Stimulated activated CD4-positive, alpha-beta T cell treated with anti-CD3 and anti-CD28 coated beads, Interleukin-4, amount 100 ng/mL, for 1 hour (primary cell): ENCODE results near the gene CCL18.
"Not testable (repeated sequence)": the region's sequence is repeated elsewhere in the genome, so short reads cannot be mapped to it uniquely, and the experiment has no call there.

ENCODE experiments used
- DNase-seq: peaks from one replicate; pipeline ENCODE4 v3.0.0-alpha.2; 2020

CCL18 gene

DNA sequence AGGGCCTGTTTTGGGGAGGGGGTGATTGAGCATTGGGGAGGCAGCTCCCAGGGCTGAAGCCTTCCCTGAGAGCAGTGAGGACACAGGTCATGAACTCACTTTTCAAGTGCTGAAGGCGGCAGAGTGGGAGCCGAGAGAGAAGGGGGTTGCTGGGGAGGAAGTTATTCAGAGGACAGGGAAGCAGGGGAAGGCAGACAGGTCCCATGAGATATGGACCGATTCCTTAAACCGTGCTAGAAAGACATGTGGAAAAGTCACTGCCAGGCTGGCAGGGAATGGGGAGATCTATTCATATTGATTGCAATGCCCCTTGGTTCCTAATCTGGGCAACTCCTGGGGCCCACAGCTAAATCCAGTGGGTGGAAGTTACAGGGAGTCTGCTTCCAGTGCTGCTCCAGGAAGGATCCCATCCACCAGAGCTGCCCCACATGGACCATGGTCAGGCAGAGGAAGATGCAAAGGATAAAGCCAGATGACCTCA is 40.7 kb downstream of the CCL18 start:
- no peak for DNase-seq

DNA sequence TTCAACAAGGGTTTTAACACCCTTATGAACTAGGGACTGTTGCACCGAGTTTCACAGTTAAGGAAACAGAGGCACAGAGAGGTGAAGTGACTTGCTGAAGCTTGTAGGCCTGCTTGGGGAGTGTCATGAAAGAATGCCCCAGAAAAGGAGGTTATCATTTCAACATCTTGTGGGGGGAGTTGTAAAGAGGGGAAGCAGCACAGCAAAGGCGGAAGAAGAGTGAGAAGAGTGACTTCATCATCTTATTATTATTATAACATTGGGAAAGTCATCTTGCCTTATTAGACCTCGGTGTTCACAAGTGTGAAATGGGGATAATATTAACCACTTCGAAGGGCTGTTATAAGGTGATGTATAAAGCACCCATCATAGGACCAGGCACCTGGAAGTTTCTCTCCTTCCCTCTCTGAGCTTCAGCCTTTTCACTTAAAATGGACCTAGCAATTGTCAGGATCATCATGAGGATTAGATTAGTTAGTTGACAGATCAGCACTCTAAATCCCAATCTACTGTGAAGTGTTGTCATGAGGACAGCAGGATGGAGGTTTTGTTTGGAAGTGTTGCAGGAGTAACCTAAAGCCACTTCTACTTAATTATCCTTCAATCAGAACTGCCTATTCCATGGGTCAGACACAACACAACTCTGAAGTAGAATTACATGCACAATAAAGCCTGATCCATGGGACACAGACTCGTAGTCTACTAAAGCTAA is 41.9 kb downstream of the CCL18 start:
- no peak for DNase-seq

DNA sequence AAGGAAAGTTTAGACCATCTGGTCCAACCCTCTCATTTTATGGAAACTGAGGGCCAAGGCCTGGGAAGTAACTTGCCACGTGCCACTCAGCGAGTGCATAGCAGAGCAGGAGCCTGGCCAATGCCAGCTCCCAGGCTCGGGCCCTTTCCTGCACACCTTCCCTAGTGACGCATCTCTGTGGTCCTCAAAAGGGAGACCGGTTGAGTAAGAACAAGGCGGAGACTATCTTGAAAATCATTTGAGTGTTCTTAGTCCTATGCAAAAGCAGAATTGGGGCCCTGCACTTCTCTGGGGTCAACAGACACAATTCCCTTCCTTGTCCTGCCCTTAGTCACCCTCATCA is 42.4 kb downstream of the CCL18 start:
- DNase-seq, result no peak

DNA sequence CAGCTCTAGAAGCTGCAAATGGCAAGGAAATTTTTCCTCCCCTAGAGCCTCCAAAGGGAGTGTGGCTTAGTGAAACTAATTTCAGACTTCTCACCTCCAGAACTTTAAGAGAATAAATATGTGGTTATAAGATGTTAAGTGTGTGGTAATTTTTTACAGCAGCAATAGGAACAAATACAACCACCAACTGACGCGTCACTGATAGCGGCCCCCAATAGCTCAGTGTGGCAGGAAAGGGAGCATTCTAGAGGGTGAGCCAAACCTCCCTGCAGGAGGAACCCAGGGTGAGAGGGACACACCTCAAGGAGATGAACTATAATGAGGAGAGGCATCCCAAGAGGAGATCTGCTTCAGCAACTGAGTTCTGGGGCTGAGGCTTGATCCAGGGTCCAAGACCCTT is 43.6 kb downstream of the CCL18 start:
- DNase-seq, result no peak

GRCh38 chr17:36108265-36108664 is 44.2 kb downstream of the CCL18 start:
- DNase-seq, result not testable (repeated sequence)

DNA sequence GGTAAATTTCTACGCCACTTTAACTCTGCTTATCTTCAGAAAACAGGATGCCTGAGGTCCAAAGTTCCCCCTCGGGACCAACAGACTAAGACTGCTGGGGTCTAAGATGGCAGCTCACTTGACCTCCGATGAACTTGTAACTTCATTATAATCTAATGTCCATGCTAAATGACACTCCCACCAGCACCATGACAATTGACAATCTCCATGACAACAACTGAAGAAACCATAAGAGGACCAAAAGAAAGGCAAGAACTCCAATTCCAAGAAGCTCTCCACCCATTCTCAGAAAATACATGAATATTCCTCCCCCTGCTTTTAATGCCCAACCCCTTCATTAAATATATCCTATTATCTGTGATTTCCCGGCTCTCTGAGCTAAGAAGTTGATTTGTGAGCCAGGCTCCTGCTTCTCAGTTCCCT is 47.0 kb downstream of the CCL18 start:
- no peak for DNase-seq

DNA sequence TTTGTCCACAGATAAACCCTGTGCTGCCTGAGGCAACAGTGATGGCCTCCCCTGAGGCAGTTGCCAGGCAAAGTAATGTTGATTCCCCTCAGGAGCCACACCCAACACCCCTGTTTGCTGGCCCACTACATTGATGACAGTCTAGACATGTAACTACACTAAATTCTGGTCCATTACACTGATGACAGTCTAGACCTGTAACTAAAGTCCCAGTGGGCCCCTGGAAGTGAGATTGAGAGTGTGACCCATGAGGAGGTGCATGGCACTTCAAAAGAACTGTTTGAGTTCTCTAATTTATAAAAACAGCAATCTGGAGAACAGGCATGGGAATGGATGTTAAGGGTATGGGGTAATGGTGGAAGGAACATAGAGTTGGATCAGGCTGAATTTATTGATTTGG is 48.5 kb downstream of the CCL18 start:
- DNase-seq, result no peak

GRCh38 chr17:36113131-36113530 is 49.1 kb downstream of the CCL18 start:
- DNase-seq, result not testable (repeated sequence)

DNA sequence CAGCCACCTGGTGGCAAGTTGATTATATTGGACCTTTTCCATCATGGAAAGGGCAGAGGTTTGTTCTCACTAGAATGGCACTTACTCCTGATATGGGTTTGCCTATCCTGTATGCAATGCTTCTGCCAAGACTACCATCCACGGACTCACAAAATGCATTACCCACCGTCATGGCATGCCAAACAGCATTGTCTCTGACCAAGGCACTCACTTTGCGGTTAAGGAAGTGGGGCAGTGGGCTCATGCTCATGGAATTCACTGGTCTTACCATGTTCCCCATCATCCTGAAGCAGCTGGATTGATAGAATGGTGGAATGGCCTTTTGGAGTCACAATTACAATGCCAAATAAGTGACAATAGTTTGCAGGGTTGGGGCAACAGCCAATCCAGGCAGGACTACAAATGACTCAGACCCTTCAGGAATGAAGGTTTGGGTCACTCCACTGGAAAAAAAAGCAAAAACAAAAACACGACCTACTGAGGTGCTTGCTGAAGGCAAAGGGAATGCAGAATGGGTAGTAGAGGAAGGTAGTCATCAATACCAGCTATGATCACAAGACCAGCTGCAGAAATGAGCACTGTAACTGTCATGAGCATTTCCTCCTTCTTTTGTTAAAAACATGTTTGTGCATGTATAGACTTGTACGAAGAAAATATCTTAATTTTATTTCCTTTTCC is 51.0 kb downstream of the CCL18 start:
- not testable (repeated sequence) for DNase-seq

GRCh38 chr17:36115649-36115977 is 51.5 kb downstream of the CCL18 start:
- DNase-seq, result not testable (repeated sequence)

DNA sequence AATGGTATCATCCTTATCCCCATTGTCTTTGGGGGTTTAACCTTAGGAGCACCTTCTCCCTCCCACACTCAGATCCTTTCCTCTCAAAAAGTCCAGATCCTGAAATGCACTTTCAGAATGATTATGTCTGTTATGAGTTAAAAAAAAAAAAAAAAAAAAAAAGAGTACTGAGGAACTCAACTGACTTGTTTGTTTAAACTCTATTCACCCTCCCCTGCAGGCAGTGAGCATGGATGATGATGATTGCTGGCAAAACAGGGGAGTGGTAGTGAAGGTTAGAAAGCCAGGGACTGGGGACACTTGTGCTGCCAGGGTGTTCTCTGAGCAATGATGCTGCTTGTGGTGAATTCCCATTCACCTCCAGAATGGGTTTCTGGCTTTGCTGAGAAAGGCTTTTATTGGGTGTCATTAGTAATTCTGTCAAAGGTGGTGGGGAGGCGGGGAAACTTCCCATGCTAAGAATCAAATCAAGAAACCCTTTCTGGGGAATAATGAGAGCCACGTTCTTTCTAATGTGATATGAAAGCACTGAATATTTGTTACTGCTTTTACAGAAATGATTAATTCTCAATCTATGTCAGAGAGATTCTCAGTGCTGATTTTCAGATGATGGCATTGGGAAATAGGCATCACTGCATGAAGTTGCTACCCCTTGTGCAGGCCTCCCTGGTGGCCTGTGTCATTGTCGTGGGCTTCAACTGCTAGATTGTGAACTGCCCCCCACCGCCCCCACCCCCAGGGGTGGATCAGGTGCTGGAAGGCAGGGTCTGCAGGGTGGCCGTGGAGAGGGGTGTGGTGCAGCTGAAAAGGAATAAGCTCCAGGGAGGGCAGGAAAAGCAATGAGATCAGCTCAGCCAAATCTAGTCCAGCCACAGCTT is 53.7 kb downstream of the CCL18 start:
- DNase-seq, result no peak

GRCh38 chr17:36118477-36119353 is 54.6 kb downstream of the CCL18 start:
- DNase-seq, result no peak

DNA sequence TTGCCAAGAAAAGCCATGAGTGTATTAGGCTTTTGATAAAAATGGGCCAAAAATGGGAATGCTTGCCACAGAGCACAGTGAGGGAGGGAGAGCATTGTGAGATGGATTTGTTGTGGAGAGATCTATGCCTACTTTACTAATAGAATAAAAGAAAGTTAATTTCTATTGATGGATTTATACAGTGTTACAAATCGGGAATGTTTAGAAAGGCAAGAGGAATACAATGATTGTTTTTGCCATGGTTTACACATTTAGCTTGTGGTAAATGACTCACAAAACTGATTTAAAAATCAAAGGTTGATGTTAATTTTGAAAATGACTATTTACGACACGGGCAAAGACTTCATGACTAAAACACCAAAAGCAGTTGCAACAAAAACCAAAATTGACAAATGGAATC is 56.1 kb downstream of the CCL18 start:
- DNase-seq, result no peak

DNA sequence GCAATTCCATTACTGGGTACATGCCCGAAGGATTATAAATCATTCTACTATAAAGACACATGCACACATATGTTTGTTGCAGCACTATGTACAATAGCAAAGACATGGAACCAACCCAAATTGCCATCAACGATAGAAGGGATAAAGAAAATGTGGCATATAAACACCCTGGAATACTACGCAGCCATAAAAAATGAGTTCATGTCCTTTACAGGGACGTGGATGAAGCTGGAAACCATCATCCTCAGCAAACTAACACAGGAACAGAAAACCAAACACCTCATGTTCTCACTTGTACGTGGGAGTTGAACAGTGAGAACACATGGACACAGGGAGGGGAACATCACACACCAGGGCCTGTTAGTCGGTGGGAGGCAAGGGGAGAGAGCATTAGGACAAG is 57.0 kb downstream of the CCL18 start:
- DNase-seq, result not testable (repeated sequence)
